NCI-H1436 (cell line): ENCODE results near the gene KRT86.

Experiments used
- DNase-seq: peaks from one replicate; lab custom pipeline; 2025; lab: John Stamatoyannopoulos, UW

KRT86 gene

GRCh38 chr12:52274521-52275120 is at the start of gene KRT86:
Gene KRT86, plus strand, starts transcription at chr12:52274645. Its CDS starts 27,272 bp downstream, at chr12:52301917.
- no peak for DNase-seq

GRCh38 chr12:52225752-52226151 is 48.7 kb upstream of the KRT86 start:
- DNase-seq, result no peak

- no peak for DNase-seq
Measured at GRCh38 chr12:52226446-52226845, 48.0 kb upstream of the KRT86 start.

DNA sequence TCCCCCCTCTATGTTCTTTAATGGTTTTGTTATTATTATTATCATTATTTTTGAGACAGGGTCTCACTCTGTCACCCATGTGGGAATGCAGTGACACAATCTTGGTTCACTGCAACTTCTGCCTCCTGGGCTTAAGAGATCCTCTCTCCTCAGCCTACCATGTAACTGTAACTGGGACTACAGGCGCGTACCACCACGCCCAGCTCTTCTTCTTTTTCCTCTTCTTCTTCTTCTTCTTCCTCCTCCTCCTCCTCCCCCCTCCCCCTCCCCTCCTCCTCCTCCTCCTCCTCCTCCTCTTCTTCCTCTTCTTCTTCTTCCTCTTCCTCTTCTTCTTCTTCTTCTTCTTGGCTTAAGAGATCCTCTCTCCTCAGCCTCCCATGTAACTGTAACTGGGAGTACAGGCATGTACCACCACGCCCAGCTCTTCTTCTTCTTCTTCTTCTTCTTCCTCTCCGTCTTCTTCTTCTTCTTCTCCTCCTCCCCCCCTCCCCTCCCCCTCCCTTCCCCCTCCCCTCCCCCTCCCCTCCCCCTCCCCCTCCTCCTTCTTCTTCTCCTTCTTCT is 46.8 kb upstream of the KRT86 start:
- no peak for DNase-seq

- DNase-seq, result no peak
Measured at GRCh38 chr12:52228366-52228765, 46.1 kb upstream of the KRT86 start.

- DNase-seq, result no peak
Measured at GRCh38 chr12:52228931-52229330, 45.5 kb upstream of the KRT86 start.

GRCh38 chr12:52229836-52230343 is 44.6 kb upstream of the KRT86 start:
- DNase-seq, result no peak

- DNase-seq, result no peak
Measured at GRCh38 chr12:52230364-52231281, 43.8 kb upstream of the KRT86 start.

DNA sequence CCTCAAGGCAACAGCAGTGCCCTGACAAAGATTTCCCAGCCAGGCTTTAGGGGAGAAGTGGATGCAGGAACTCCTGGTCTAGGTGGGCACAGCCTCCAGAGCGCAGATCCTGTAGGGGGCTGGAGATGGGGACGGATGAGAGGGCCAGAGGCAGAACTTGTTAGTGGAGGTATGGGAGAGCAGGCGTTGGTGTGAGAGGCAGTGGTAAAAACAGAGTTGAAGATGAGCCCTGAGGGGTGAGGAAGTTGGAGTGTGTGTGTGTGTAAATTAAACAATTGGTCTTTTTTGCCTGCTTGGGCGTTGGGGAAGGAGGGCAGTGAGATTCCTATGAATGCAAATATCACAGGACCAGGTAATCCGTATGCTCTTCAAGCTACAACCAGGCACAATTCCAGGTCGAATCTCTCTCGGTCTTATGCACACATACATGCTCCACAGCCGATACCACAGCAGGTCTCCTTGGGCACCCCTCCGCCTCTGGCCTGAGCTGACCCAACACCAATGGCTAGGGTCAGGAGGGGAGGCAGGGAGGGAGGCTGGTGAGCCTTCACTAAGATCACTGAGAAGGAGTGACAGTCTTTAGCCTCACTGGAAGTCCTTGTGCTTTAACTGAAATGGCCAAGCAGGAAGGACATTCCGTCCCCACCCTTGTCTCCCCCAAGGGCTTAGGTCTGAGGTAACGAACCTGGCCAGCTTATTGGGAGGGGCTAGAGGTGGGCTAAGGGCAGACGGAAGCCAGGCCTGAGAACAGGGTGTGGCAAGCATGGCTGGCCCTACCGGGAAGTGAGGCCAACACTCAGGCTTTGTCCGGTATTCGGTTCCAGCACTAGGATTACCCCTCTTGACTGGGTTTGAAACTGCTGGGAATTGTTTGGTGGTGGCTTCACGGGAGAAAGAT is 42.9 kb upstream of the KRT86 start:
- DNase-seq, result no peak

DNA sequence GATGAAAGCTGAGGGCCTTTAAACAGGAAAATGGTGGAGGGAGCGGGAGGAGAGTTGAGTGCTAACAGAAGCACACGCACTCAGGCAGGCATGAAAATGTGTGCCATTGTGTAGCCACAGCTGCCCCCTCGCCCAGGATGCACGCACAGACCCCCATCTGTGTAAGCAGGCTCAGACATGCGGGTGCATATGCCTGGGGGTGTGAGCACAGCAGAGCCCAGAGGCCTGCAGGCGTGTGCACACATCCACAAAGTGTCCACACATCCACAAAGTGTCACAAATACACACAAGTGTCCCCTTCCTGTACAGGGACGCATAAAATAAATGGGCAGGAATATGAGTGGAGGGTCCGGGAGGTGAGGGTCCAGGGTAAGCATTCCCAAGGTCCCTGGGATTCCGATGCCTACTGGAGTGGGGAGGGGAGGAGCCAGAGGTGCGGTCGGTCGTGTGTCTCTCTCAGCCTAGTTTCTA is 42.2 kb upstream of the KRT86 start:
- no peak for DNase-seq

- DNase-seq, result no peak
Measured at GRCh38 chr12:52232674-52233461, 41.6 kb upstream of the KRT86 start, which contains the start of gene KRT7. Gene KRT7, plus strand, starts transcription at chr12:52233243. Its CDS starts 54 bp downstream, at chr12:52233297.

GRCh38 chr12:52233462-52234207 is 40.8 kb upstream of the KRT86 start:
- DNase-seq, result no peak

- no peak for DNase-seq
Measured at GRCh38 chr12:52234223-52234810, 40.1 kb upstream of the KRT86 start.

DNA sequence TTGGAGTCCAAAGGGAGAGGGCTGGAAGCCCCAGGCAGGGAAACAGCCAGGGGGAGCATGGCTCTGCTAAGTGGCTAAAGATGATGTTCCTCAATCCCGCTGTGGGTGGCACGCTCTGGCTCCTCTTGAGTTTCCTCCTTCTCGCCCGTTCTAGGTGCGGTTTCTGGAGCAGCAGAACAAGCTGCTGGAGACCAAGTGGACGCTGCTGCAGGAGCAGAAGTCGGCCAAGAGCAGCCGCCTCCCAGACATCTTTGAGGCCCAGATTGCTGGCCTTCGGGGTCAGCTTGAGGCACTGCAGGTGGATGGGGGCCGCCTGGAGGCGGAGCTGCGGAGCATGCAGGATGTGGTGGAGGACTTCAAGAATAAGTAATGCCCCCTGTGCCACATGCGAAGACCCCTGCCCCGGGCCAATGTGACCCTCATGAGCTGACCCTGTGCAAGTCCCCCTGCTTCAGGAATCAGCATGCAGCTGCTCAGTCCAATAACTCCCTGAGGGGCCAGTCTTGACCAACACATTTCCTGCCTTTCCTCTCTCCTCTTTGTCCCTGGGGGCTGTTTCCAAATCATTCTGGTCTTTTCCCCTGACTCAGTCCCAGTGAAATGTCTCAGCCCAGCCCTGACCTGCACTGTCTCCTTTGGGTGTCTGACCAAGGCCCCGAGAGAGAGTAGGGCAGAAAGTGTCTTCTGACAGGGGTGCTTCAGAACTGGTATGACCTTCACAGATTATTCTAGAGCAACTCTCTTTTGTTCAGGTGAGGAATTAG is 39.3 kb upstream of the KRT86 start:
- DNase-seq, result no peak

DNA sequence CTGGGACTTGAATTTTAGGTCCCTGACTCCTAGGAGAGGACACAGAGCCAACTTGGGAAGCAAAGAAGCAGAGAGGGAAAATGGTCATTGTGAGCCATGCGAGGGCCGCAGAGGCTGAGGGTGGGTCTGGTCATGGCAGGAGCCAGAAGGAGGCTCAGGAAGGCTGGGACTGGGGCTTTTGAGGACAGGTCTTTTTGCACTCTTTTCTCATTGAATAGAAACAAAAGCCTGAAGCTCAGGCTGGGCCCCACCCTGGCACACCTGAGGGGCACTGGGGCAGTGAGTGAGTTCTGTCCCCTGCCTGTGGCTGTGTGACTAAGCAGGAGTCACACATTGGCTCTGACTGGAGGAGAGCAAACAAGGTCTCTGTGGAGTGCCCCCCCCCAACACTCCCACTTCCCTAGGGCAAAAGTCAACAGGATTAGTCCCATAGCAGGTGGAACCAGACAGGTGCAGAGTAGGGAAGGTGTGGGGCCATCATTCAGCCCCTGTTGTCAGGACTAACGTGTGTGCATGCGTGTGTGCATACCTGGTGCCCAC is 38.6 kb upstream of the KRT86 start:
- no peak for DNase-seq

DNA sequence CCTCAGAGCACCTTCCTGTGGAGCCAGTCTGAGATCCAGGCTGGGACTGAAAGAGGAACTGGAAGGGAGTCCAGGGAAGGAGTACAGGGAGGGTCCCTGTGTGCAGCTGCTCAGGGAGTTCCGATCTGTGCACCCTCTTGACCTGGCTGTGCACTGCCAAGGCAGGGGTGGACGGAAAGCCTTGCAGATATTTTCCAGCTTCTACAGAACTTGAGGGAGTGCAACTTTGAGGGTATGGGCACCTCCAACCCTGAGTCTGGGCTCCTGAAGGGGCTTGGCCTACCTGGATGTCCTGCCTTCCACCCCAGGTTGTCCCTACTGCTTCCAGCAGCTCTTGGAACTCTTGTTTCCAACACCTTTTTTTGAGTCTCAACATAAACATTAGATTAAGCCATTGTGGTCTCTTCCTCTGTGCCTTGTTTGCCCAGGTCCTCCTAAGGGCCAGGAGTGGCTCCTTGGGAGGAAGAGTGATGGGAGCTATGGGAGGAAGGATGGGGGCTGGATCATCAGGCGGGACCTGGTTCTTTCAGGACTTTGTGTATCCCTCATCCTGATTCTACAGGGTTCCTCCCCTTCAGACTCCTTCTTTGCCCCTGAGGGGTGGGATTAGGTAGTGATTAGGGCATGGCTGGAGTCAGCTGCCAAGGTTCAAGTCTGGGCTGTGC is 37.9 kb upstream of the KRT86 start:
- DNase-seq, result no peak

DNA sequence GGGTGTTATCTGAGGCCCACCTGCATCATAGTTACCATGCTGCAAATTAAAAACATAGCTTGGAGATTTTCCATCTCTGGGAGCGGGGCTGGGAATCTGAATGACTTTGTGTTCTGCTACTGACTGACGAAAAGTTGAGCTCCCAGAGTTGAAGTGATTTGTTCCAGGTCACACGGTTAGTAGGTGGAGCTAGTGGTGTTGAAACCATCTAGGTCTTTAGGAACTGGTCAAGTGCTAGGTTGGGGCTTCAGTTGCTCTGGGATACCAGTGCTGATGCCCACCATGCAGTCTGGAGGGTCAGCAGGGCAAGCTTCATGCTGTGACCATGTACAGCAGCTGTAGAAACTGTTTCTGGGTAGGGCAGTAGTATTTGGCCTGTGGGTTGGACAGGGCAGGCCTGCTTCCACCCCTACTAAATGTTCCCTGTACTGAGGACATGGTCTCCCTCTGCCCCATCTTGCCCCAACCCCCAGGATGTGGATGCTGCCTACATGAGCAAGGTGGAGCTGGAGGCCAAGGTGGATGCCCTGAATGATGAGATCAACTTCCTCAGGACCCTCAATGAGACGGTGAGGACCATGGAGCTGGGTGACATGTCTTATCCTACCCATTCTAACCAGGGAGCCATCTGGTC is 36.1 kb upstream of the KRT86 start:
- no peak for DNase-seq
